Astrocyte (in vitro differentiated cells and primary cell): ENCODE measurements around the gene KLHDC8A. TPM values are rescaled to one million over a fixed set of nuclear protein-coding genes. Genes with fewer than 3 reads are reported as not detected.
A peak's percentile ranks its signal among the peaks of the same experiment; 100 is the strongest.

ENCODE experiments used
- DNase-seq: peaks from one replicate; pipeline ENCODE4 v3.0.0-alpha.2; 2010; ENCODE audit warnings: low read depth
- FAIRE-seq: peaks from 2 replicates; lab custom pipeline; 2011; peaks lifted over from hg19 to GRCh38; lab: Jason Lieb, UNC
- H2AFZ ChIP-seq: 2 replicates; pipeline ENCODE4 v1.6.0; 2012; ENCODE audit warnings: low read depth, low read length, inconsistent platforms
- H3K27ac ChIP-seq: 2 replicates; pipeline ENCODE4 v1.5.1; 2011; ENCODE audit warnings: low read depth, low read length, inconsistent platforms
- H3K27me3 ChIP-seq: 2 replicates; pipeline ENCODE4 v1.6.0; 2011; ENCODE audit warnings: low read length, inconsistent platforms; ENCODE audit not compliant: insufficient read depth
- H3K36me3 ChIP-seq: 2 replicates; pipeline ENCODE4 v1.5.1; 2011; ENCODE audit warnings: low read length, inconsistent platforms; ENCODE audit not compliant: insufficient read depth
- H3K4me1 ChIP-seq: 2 replicates; pipeline ENCODE4 v1.5.1; 2011; ENCODE audit warnings: low read length, inconsistent platforms; ENCODE audit not compliant: insufficient read depth
- H3K4me2 ChIP-seq: 2 replicates; pipeline ENCODE4 v1.6.0; 2012; ENCODE audit warnings: low read length, inconsistent platforms
- H3K4me3 ChIP-seq: 2 replicates; pipeline ENCODE4 v1.5.1; 2011; ENCODE audit warnings: low read depth, mild to moderate bottlenecking, low read length, inconsistent platforms; ENCODE audit not compliant: insufficient read depth
- H3K79me2 ChIP-seq: 2 replicates; pipeline ENCODE4 v1.6.0; 2012; ENCODE audit warnings: mild to moderate bottlenecking, low read length, inconsistent platforms; ENCODE audit not compliant: insufficient read depth
- H3K9ac ChIP-seq: 2 replicates; pipeline ENCODE4 v1.6.0; 2012; ENCODE audit warnings: mild to moderate bottlenecking, low read length, inconsistent platforms
- H3K9me3 ChIP-seq: 2 replicates; pipeline ENCODE4 v1.5.1; 2012; ENCODE audit warnings: low read depth, mild to moderate bottlenecking, low read length, inconsistent platforms; ENCODE audit not compliant: insufficient read depth
- H4K20me1 ChIP-seq: 2 replicates; pipeline ENCODE4 v1.6.0; 2012; ENCODE audit warnings: low read length, inconsistent platforms; ENCODE audit not compliant: insufficient read depth
- H3K27ac Mint-ChIP-seq: one replicate; pipeline ENCODE4 v1.8.0; 2021; ENCODE audit warnings: mild to moderate bottlenecking, mixed read lengths; ENCODE audit not compliant: unreplicated experiment
- H3K27me3 Mint-ChIP-seq: one replicate; pipeline ENCODE4 v1.8.0; 2021; ENCODE audit warnings: low read depth, mixed read lengths; ENCODE audit not compliant: unreplicated experiment
- H3K36me3 Mint-ChIP-seq: one replicate; pipeline ENCODE4 v1.8.0; 2021; ENCODE audit warnings: low read depth, mixed read lengths; ENCODE audit not compliant: unreplicated experiment
- H3K4me1 Mint-ChIP-seq: one replicate; pipeline ENCODE4 v1.8.0; 2021; ENCODE audit warnings: low read depth, mixed read lengths; ENCODE audit not compliant: unreplicated experiment
- H3K4me3 Mint-ChIP-seq: one replicate; pipeline ENCODE4 v1.8.0; 2021; ENCODE audit warnings: mild to moderate bottlenecking, moderate library complexity, mixed read lengths; ENCODE audit not compliant: unreplicated experiment
- H3K9me3 Mint-ChIP-seq: one replicate; pipeline ENCODE4 v1.8.0; 2021; ENCODE audit warnings: mild to moderate bottlenecking, mixed read lengths; ENCODE audit not compliant: unreplicated experiment
- CTCF ChIP-seq: IDR thresholded peaks from 2 replicates; pipeline ENCODE4 v1.5.1; 2011; ENCODE audit warnings: low read depth, mild to moderate bottlenecking, inconsistent platforms, low read length, moderate library complexity; ENCODE audit not compliant: insufficient read depth
- EZH2 ChIP-seq: IDR thresholded peaks from 2 replicates; pipeline ENCODE4 v1.6.1; 2012; ENCODE audit warnings: mild to moderate bottlenecking, low read length, inconsistent platforms; ENCODE audit not compliant: insufficient read depth
- total RNA-seq: library from RNA; stranded (reverse); gene quantifications from 2 replicates; pipeline ENCODE4 v1.2.1, GENCODE V29; 2021

Gene KLHDC8A
- total RNA-seq, 1 donor from 2014 or later = 0.39 TPM

GRCh38 chr1:205375835-205376545 is 19.3 kb upstream of the KLHDC8A start:
- Histone ChIP-seq H2AFZ (peak overlapping the region; percentile 64), H4K20me1 (no peaks in the 10 kb centered on the region), H3K4me3 (no peak overlapping the region), H3K27ac (no peak overlapping the region), H3K9ac (no peak overlapping the region), H3K79me2 (no peaks in the 10 kb centered on the region), H3K4me1 (peaks cover 54% of the 10 kb centered on the region), H3K36me3 (no peaks in the 10 kb centered on the region), H3K9me3 (no peaks in the 10 kb centered on the region), H3K27me3 (no peaks in the 10 kb centered on the region), H3K4me2 (peak overlapping the region; percentile 62)
- Mint-ChIP-seq H3K27me3 (no peaks in the 10 kb centered on the region), H3K27ac (peak overlapping the region; percentile 77), H3K4me1 (peaks cover 57% of the 10 kb centered on the region), H3K9me3 (no peaks in the 10 kb centered on the region), H3K36me3 (no peaks in the 10 kb centered on the region), H3K4me3 (peak overlapping the region; percentile 18)
- FAIRE-seq (no peak), DNase-seq (no peak)
- no peak for TF ChIP-seq EZH2
- TF ChIP-seq CTCF = no peak

- DNase-seq = peak; percentile 87
- H3K27me3 ChIP-seq = no peaks in the 10 kb centered on the region
- H3K79me2 ChIP-seq = no peaks in the 10 kb centered on the region
- peak overlapping the region; percentile 81 for H3K27ac ChIP-seq
- H2AFZ ChIP-seq = no peak overlapping the region
- Mint-ChIP-seq H3K9me3 (no peaks in the 10 kb centered on the region), H3K4me1 (peaks cover 66% of the 10 kb centered on the region), H3K27ac (peak overlapping the region; percentile 88), H3K36me3 (no peaks in the 10 kb centered on the region), H3K4me3 (peak overlapping the region; percentile 10), H3K27me3 (no peaks in the 10 kb centered on the region)
- TF ChIP-seq CTCF (no peak), EZH2 (no peak)
- no peaks in the 10 kb centered on the region for H3K36me3 ChIP-seq
- no peaks in the 10 kb centered on the region for H3K9me3 ChIP-seq
- peak; percentile 72 for FAIRE-seq
- H3K4me3 ChIP-seq = peak overlapping the region; percentile 27
- H3K9ac ChIP-seq = peak overlapping the region; percentile 45
- H3K4me2 ChIP-seq = peak overlapping the region; percentile 81
- peaks cover 60% of the 10 kb centered on the region for H3K4me1 ChIP-seq
- no peaks in the 10 kb centered on the region for H4K20me1 ChIP-seq
These were observed 17.7 kb upstream of the KLHDC8A start for GRCh38 chr1:205374210-205375078.
